Activated naive CD4-positive, alpha-beta T cell treated with anti-CD3 and anti-CD28 coated beads, Interleukin-2, amount 10 ng/mL, durations not matched to agents 5 hours and 36 hours (primary cell): ENCODE results near the gene ADPRHL1. TPM values are rescaled to one million over a fixed set of nuclear protein-coding genes. Genes with fewer than 3 reads are reported as not detected.

Source experiments
- total RNA-seq, 2 experiments: library from RNA; stranded (reverse); gene quantifications; one replicate each; pipeline ENCODE4 v1.2.3, GENCODE V29; 2021

Gene ADPRHL1
- under 1 TPM; 0.60 to 0.76 TPM for total RNA-seq

GRCh38 chr13:113452942-113453901, at the start of gene ADPRHL1:
ADPRHL1 (minus strand) TSS chr13:113453488; CDS start chr13:113453437, 51 bp downstream.

GRCh38 chr13:113490496-113491417, 37.5 kb upstream of the ADPRHL1 start, which contains the start of gene DCUN1D2:
DCUN1D2 (minus strand) TSS chr13:113490711; CDS start chr13:113490669, 42 bp downstream.

Other genes starting within 250 kb of the ADPRHL1 start
- 10 to 100 TPM; 54.0 to 58.3 TPM for gene PCID2, start 244.8 kb downstream of the ADPRHL1 start, total RNA-seq
- gene CUL4A, start 243.9 kb downstream of the ADPRHL1 start, total RNA-seq = 10 to 100 TPM; 79.2 to 80.0 TPM
- gene LAMP1, start 156.2 kb downstream of the ADPRHL1 start, total RNA-seq = 10 to 100 TPM; 91.5 to 93.5 TPM
- gene GRTP1, start 89.4 kb downstream of the ADPRHL1 start, total RNA-seq = under 1 TPM in 1 of 2 experiments, not detected in 1; 0.15 TPM
- gene DCUN1D2, start 37.2 kb upstream of the ADPRHL1 start, total RNA-seq = 10 to 100 TPM; 16.2 to 17.0 TPM
- 100 to 1,000 TPM; 128 to 131 TPM for gene TFDP1, start 131.3 kb upstream of the ADPRHL1 start, total RNA-seq
- gene ATP4B, start 204.7 kb upstream of the ADPRHL1 start, total RNA-seq = not detected
- not detected for gene GRK1, start 213.7 kb upstream of the ADPRHL1 start, total RNA-seq